Neural crest cell (in vitro differentiated cells): Measurements from ENCODE around the gene ADARB1. TPM values are rescaled to one million over a fixed set of nuclear protein-coding genes. Genes with fewer than 3 reads are reported as not detected.

Experiments used
- DNase-seq: peaks from one replicate; pipeline ENCODE4 v3.0.0; 2021; ENCODE audit warnings: low read depth, mixed read lengths, low spot score
- H3K27ac Mint-ChIP-seq: one replicate; pipeline ENCODE4 v1.8.0; 2021; ENCODE audit warnings: mild to moderate bottlenecking, mixed read lengths; ENCODE audit not compliant: unreplicated experiment
- H3K27me3 Mint-ChIP-seq: 2 replicates; pipeline ENCODE4 v1.8.0; 2021; ENCODE audit warnings: low read depth, mild to moderate bottlenecking, mixed read lengths
- H3K36me3 Mint-ChIP-seq: 2 replicates; pipeline ENCODE4 v1.8.0; 2021; ENCODE audit warnings: low read depth, mild to moderate bottlenecking, mixed read lengths
- H3K4me1 Mint-ChIP-seq: 2 replicates; pipeline ENCODE4 v1.8.0; 2021; ENCODE audit warnings: mixed read lengths
- H3K4me3 Mint-ChIP-seq: one replicate; pipeline ENCODE4 v1.8.0; 2021; ENCODE audit warnings: mild to moderate bottlenecking, mixed read lengths
- H3K9me3 Mint-ChIP-seq: 2 replicates; pipeline ENCODE4 v1.8.0; 2021; ENCODE audit warnings: mixed read lengths
- CTCF ChIP-seq: fragments of 200-600 bp; sonication (generic); conservative IDR thresholded peaks from 2 replicates; pipeline ENCODE4 v1.5.0; 2021; ENCODE audit warnings: antibody characterized with exemption, mild to moderate bottlenecking
- total RNA-seq: library from RNA; stranded (reverse); gene quantifications from 2 replicates; pipeline ENCODE4 v1.2.1, GENCODE V29; 2021

The ADARB1 gene
- total RNA-seq, 1 donor from 2014 or later = 21.0 TPM

- TF ChIP-seq CTCF = no peak
- no peaks in the 10 kb centered on the region for H3K27me3 Mint-ChIP-seq
- peaks cover 3% of the 10 kb centered on the region for H3K4me1 Mint-ChIP-seq
- H3K4me3 Mint-ChIP-seq = no peak overlapping the region
- no peak overlapping the region for H3K27ac Mint-ChIP-seq
- DNase-seq = no peak
- no peaks in the 10 kb centered on the region for H3K36me3 Mint-ChIP-seq
- no peaks in the 10 kb centered on the region for H3K9me3 Mint-ChIP-seq
Measured at GRCh38 chr21:45087022-45087823, 12.8 kb downstream of the ADARB1 start.

GRCh38 chr21:45088116-45088515 is 13.7 kb downstream of the ADARB1 start:
- DNase-seq = no peak
- peaks cover 3% of the 10 kb centered on the region for H3K4me1 Mint-ChIP-seq
- no peak overlapping the region for H3K27ac Mint-ChIP-seq
- H3K36me3 Mint-ChIP-seq = no peaks in the 10 kb centered on the region
- H3K27me3 Mint-ChIP-seq = no peaks in the 10 kb centered on the region
- no peak for TF ChIP-seq CTCF
- no peak overlapping the region for H3K4me3 Mint-ChIP-seq
- no peaks in the 10 kb centered on the region for H3K9me3 Mint-ChIP-seq

GRCh38 chr21:45088729-45089128 is 14.3 kb downstream of the ADARB1 start:
- H3K27me3 Mint-ChIP-seq = no peaks in the 10 kb centered on the region
- no peaks in the 10 kb centered on the region for H3K36me3 Mint-ChIP-seq
- H3K4me3 Mint-ChIP-seq = no peak overlapping the region
- TF ChIP-seq CTCF = no peak
- no peak for DNase-seq
- H3K27ac Mint-ChIP-seq = no peak overlapping the region
- peaks cover 3% of the 10 kb centered on the region for H3K4me1 Mint-ChIP-seq
- H3K9me3 Mint-ChIP-seq = no peaks in the 10 kb centered on the region

- Mint-ChIP-seq H3K36me3 (no peaks in the 10 kb centered on the region), H3K4me3 (no peak overlapping the region), H3K27me3 (no peaks in the 10 kb centered on the region), H3K9me3 (no peaks in the 10 kb centered on the region), H3K27ac (no peak overlapping the region), H3K4me1 (peaks cover 3% of the 10 kb centered on the region)
- DNase-seq = no peak
- TF ChIP-seq CTCF = no peak
Measured at GRCh38 chr21:45089964-45090363, 15.6 kb downstream of the ADARB1 start.

- peaks cover 3% of the 10 kb centered on the region for H3K4me1 Mint-ChIP-seq
- DNase-seq = no peak
- no peak overlapping the region for H3K27ac Mint-ChIP-seq
- H3K4me3 Mint-ChIP-seq = no peak overlapping the region
- no peaks in the 10 kb centered on the region for H3K36me3 Mint-ChIP-seq
- H3K27me3 Mint-ChIP-seq = no peaks in the 10 kb centered on the region
- no peak for TF ChIP-seq CTCF
- no peaks in the 10 kb centered on the region for H3K9me3 Mint-ChIP-seq
Measured at GRCh38 chr21:45090966-45091365, 16.6 kb downstream of the ADARB1 start.
